GM10847 (cell line): ENCODE results near the gene ABCC1.

Experiments used
- POLR2A ChIP-seq: IDR thresholded peaks from 2 replicates; pipeline ENCODE4 v1.6.1; 2011; ENCODE audit not compliant: insufficient read length; ENCODE audit errors: extremely low read depth

ABCC1 gene

GRCh38 chr16:16032271-16032979 lies 83.0 kb downstream of the ABCC1 start:
- no peak for TF ChIP-seq POLR2A

- TF ChIP-seq POLR2A: no peak
Measured at GRCh38 chr16:16033208-16033717, 83.8 kb downstream of the ABCC1 start.

- TF ChIP-seq POLR2A: no peak
Measured at GRCh38 chr16:16036359-16036792, 87.0 kb downstream of the ABCC1 start.

GRCh38 chr16:16037521-16037920 lies 88.1 kb downstream of the ABCC1 start:
- no peak for TF ChIP-seq POLR2A

- TF ChIP-seq POLR2A: no peak
Measured at GRCh38 chr16:16037970-16038369, 88.6 kb downstream of the ABCC1 start.

GRCh38 chr16:16038950-16039349 lies 89.5 kb downstream of the ABCC1 start:
- no peak for TF ChIP-seq POLR2A

- no peak for TF ChIP-seq POLR2A
Measured at GRCh38 chr16:16041196-16041892, 91.9 kb downstream of the ABCC1 start.

- TF ChIP-seq POLR2A: no peak
Measured at GRCh38 chr16:16042076-16042475, 92.7 kb downstream of the ABCC1 start.

- TF ChIP-seq POLR2A: no peak
Measured at GRCh38 chr16:16045296-16045695, 95.9 kb downstream of the ABCC1 start.

GRCh38 chr16:16045879-16046278 lies 96.5 kb downstream of the ABCC1 start:
- no peak for TF ChIP-seq POLR2A

GRCh38 chr16:16047761-16048160 lies 98.3 kb downstream of the ABCC1 start:
- no peak for TF ChIP-seq POLR2A

- no peak for TF ChIP-seq POLR2A
Measured at GRCh38 chr16:16048904-16049582, 99.6 kb downstream of the ABCC1 start.

GRCh38 chr16:16050106-16050505 lies 100.7 kb downstream of the ABCC1 start:
- TF ChIP-seq POLR2A: no peak

- no peak for TF ChIP-seq POLR2A
Measured at GRCh38 chr16:16051132-16051531, 101.7 kb downstream of the ABCC1 start.

GRCh38 chr16:16052916-16053315 lies 103.5 kb downstream of the ABCC1 start:
- TF ChIP-seq POLR2A: no peak

GRCh38 chr16:16057102-16057501 lies 107.7 kb downstream of the ABCC1 start:
- no peak for TF ChIP-seq POLR2A
